ENCODE results near the gene C9orf152. TPM values are rescaled to one million over a fixed set of nuclear protein-coding genes. Genes with fewer than 3 reads are reported as not detected.

The C9orf152 gene
- total RNA-seq, 1 experiment from 2014 or later, result 0.95 TPM

DNA sequence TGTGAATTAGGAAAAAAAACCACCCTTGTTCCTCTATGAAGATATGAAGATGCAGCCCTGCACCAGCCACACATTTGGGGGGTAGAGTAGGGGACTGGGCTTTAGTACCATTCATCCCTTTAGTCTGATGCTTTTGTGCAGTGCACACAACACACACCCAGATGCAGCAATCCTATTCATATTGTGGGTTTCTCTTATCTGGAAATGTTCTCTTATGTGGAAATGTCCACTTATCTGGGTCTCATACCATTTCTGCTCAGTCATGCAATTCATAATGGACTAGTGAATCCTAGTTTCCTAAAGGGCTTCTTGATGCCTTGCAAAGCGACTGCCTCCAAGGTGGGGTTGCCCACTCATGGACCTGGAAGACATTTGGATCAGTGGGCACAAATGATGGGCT is 47.8 kb downstream of the C9orf152 start:
- TF ChIP-seq, protein P1, sequence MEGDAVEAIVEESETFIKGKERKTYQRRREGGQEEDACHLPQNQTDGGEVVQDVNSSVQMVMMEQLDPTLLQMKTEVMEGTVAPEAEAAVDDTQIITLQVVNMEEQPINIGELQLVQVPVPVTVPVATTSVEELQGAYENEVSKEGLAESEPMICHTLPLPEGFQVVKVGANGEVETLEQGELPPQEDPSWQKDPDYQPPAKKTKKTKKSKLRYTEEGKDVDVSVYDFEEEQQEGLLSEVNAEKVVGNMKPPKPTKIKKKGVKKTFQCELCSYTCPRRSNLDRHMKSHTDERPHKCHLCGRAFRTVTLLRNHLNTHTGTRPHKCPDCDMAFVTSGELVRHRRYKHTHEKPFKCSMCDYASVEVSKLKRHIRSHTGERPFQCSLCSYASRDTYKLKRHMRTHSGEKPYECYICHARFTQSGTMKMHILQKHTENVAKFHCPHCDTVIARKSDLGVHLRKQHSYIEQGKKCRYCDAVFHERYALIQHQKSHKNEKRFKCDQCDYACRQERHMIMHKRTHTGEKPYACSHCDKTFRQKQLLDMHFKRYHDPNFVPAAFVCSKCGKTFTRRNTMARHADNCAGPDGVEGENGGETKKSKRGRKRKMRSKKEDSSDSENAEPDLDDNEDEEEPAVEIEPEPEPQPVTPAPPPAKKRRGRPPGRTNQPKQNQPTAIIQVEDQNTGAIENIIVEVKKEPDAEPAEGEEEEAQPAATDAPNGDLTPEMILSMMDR (conservative IDR thresholded peaks at IDR 0.05; ENCODE audit: low read depth, low read length), result no peak
- TF ChIP-seq EZH2phosphoT487 (IDR thresholded peaks at IDR 0.05; ENCODE audit: borderline replicate concordance, low read length), result no peak
- no peak for TF ChIP-seq EZH2 (IDR thresholded peaks at IDR 0.05; ENCODE audit: low read length, unreplicated experiment)
- H4K20me1 ChIP-seq (ENCODE audit: low read length), result peaks cover 4% of the 10 kb centered on the region; the same call in 1 of the 2 replicates
- peaks cover 4% of the 10 kb centered on the region; the same call in 1 of the 2 replicates for H3K36me3 ChIP-seq (ENCODE audit: low read depth, low read length)
- no TSS peak for BruUV-seq (replicated peaks)
- DNase-seq (no peak), ATAC-seq (no peak)
- CTCF ChIA-PET, result no interaction called here
- no peaks in the 10 kb centered on the region for H3F3A ChIP-seq (ENCODE audit: low read length, unreplicated experiment)
- H3K9me2 ChIP-seq (replicated peaks; ENCODE audit: low read length), result no peaks in the 10 kb centered on the region
- H3K79me2 ChIP-seq (ENCODE audit: low read length), result peaks cover 34% of the 10 kb centered on the region
- POLR2A ChIA-PET (ENCODE audit: unreplicated experiment), result no interaction called here
- H3K4me2 ChIP-seq (ENCODE audit: low read length), result no peak overlapping the region
- H3K27ac ChIP-seq (ENCODE audit: low read length), result no peak overlapping the region
- no peaks in the 10 kb centered on the region for H3K4me1 ChIP-seq (ENCODE audit: insufficient read depth, low read length)
- H3K27me3 ChIP-seq (ENCODE audit: low read length), result no peaks in the 10 kb centered on the region
- H3K4me3 ChIP-seq (ENCODE audit: low read length), result no peak overlapping the region
- H2AFZ ChIP-seq (ENCODE audit: low read length), result no peak overlapping the region
- no peak overlapping the region for H3K9ac ChIP-seq (ENCODE audit: low read length)
- intact Hi-C loops (cut with micrococcal nuclease), result no loop called here
- no peaks in the 10 kb centered on the region for H3K9me3 ChIP-seq (ENCODE audit: low read length)

GRCh38 chr9:110157823-110158664 is 49.9 kb downstream of the C9orf152 start:
- peaks cover 48% of the 10 kb centered on the region for H3K79me2 ChIP-seq (ENCODE audit: low read length)
- H3K9ac ChIP-seq (ENCODE audit: low read length), result no peak overlapping the region
- H3F3A ChIP-seq (ENCODE audit: low read length, unreplicated experiment), result no peaks in the 10 kb centered on the region
- H3K36me3 ChIP-seq (ENCODE audit: low read depth, low read length), result peaks cover 4% of the 10 kb centered on the region; the same call in 1 of the 2 replicates
- peaks cover 12% of the 10 kb centered on the region; the same call in 1 of the 2 replicates for H4K20me1 ChIP-seq (ENCODE audit: low read length)
- H3K4me3 ChIP-seq (ENCODE audit: low read length), result no peak overlapping the region
- no peak for DNase-seq
- TF ChIP-seq, protein P1 (conservative IDR thresholded peaks at IDR 0.05; ENCODE audit: low read depth, low read length), result no peak
- no peak for TF ChIP-seq EZH2 (IDR thresholded peaks at IDR 0.05; ENCODE audit: low read length, unreplicated experiment)
- BruUV-seq (replicated peaks), result no TSS peak
- H3K27ac ChIP-seq (ENCODE audit: low read length), result no peak overlapping the region
- intact Hi-C loops (cut with micrococcal nuclease), result no loop called here
- ChIA-PET CTCF (no interaction called here), POLR2A (ENCODE audit: unreplicated experiment) (no interaction called here)
- no peaks in the 10 kb centered on the region for H3K9me2 ChIP-seq (replicated peaks; ENCODE audit: low read length)
- H3K4me2 ChIP-seq (ENCODE audit: low read length), result no peak overlapping the region
- no peak for ATAC-seq
- H3K9me3 ChIP-seq (ENCODE audit: low read length), result no peaks in the 10 kb centered on the region
- no peak overlapping the region for H2AFZ ChIP-seq (ENCODE audit: low read length)
- 0 out of 2 replicates have a peak, but pooled peaks cover 2% of the 10 kb centered on the region for H3K4me1 ChIP-seq (ENCODE audit: insufficient read depth, low read length)
- no peaks in the 10 kb centered on the region for H3K27me3 ChIP-seq (ENCODE audit: low read length)

DNA sequence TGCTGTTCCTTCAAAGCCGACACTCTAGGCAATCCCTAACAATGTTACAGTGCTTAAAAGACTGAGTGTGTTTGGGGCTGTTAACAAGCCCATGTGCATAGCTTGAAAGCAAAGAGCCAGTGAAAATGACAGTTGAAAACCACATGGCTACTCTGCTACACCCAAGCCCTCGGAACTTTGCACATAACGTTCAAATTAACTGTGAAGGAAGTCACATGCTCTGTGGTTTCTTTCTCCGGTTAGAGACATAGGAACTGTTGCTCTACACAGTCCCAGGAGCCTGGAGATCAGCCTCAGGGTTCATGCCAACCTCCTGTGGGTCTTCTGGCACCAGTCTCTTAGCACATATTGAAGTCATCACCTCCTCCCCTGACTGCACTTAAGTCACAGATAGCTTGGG is 51.1 kb downstream of the C9orf152 start:
- Histone ChIP-seq H3K79me2 (ENCODE audit: low read length) (peaks cover 57% of the 10 kb centered on the region), H2AFZ (ENCODE audit: low read length) (no peak overlapping the region), H3K4me3 (ENCODE audit: low read length) (no peak overlapping the region), H4K20me1 (ENCODE audit: low read length) (peaks cover 12% of the 10 kb centered on the region; the same call in 1 of the 2 replicates), H3K9me3 (ENCODE audit: low read length) (no peaks in the 10 kb centered on the region), H3F3A (ENCODE audit: low read length, unreplicated experiment) (no peaks in the 10 kb centered on the region), H3K9me2 (replicated peaks; ENCODE audit: low read length) (no peaks in the 10 kb centered on the region), H3K27ac (ENCODE audit: low read length) (no peak overlapping the region), H3K27me3 (ENCODE audit: low read length) (no peaks in the 10 kb centered on the region), H3K4me1 (ENCODE audit: insufficient read depth, low read length) (0 out of 2 replicates have a peak, but pooled peaks cover 3% of the 10 kb centered on the region), H3K9ac (ENCODE audit: low read length) (no peak overlapping the region), H3K36me3 (ENCODE audit: low read depth, low read length) (peaks cover 4% of the 10 kb centered on the region; the same call in 1 of the 2 replicates), H3K4me2 (ENCODE audit: low read length) (no peak overlapping the region)
- ATAC-seq, result no peak
- ChIA-PET POLR2A (ENCODE audit: unreplicated experiment) (interaction anchor here (0.6 kb wide), 1 partner anchor 619 kb away, joined by 3 read pairs; no protein-coding TSS in a partner anchor), CTCF (no interaction called here)
- no TSS peak for BruUV-seq (replicated peaks)
- intact Hi-C loops (cut with micrococcal nuclease), result no loop called here
- no peak for TF ChIP-seq EZH2 (IDR thresholded peaks at IDR 0.05; ENCODE audit: low read length, unreplicated experiment)
- TF ChIP-seq EZH2phosphoT487 (IDR thresholded peaks at IDR 0.05; ENCODE audit: borderline replicate concordance, low read length), result no peak
- TF ChIP-seq, protein P1 (conservative IDR thresholded peaks at IDR 0.05; ENCODE audit: low read depth, low read length), result no peak
- DNase-seq, result no peak
